HG03060 (cell line): Measurements from ENCODE around the gene PSMG3.
"Not testable (repeated sequence)": the region's sequence is repeated elsewhere in the genome, so short reads cannot be mapped to it uniquely, and the experiment has no call there.

Experiments
- ATAC-seq: cut with Tn5 transposase; IDR thresholded peaks from one replicate; pipeline ENCODE4 v1.9.1; 2021; ENCODE audit warnings: low read depth, moderate number of reproducible peaks; ENCODE audit not compliant: unreplicated experiment

PSMG3 gene

GRCh38 chr7:1536455-1536742, 33.4 kb downstream of the PSMG3 start:
- ATAC-seq: no peak

GRCh38 chr7:1535701-1536454, 34.0 kb downstream of the PSMG3 start:
- no peak for ATAC-seq

DNA sequence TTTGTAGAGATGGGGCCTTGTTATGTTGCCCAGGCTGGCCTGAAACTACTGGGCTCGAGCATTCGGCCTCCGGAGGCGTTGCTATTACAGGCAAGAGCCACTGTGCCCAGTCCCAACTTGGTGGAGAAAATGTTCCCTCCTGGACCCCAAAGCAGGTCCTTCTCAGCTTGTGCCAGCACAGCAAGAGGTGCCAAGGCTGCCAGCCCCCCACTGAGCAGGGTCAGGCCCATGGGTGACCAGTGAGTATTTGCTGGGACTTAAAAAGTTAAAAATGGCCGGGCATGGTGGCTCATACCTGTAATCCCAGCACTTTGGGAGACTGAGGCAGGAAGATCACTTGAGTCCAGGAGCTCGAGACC, 34.8 kb downstream of the PSMG3 start:
- no peak for ATAC-seq

- no peak for ATAC-seq
Measured at GRCh38 chr7:1534330-1535099, 35.3 kb downstream of the PSMG3 start.

DNA sequence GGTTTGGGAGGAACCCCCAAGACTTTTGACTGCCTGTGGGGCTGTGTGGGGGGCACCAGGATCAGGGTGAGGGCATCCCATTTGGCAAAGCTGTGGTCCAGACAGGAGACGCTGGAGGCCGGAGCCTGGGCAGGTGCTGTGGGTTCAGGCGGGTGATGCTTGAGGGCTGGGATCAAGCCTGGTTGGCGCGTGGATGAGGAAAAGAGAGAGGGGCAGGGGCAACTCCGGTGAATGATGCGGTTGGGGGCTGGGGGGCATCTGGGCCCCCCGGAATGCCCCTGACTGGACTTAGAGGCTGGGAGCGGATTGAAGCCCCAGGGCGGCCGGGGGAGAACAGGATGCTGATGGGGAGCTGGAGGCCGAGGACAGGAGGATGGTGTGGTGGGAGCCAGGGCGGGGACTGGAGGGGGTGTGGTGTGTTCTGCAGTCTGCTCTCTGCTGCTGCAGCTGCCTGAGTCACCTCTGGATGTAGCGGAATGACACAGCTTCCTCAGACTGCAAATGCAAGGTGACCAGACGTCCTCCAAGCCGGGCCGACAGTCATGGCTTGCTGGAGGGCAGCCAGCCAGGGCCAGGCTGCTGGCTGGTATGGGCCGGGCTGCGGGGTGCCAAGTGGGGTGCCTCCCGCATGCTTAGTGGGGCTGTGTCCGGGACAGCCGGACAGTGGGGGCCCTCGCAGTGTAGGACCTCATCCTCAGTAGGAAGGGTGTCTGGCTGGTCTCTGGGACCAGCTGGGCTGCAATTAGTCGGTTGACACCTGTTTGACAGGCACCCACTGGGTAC, 36.1 kb downstream of the PSMG3 start:
- ATAC-seq: no peak

GRCh38 chr7:1533255-1533546, 36.6 kb downstream of the PSMG3 start:
- no peak for ATAC-seq

- no peak for ATAC-seq
Measured at GRCh38 chr7:1532456-1533254, 37.2 kb downstream of the PSMG3 start.

- no peak for ATAC-seq
Measured at GRCh38 chr7:1531979-1532455, 37.8 kb downstream of the PSMG3 start.

- ATAC-seq: no peak
Measured at GRCh38 chr7:1531263-1531978, 38.4 kb downstream of the PSMG3 start.

- no peak for ATAC-seq
Measured at GRCh38 chr7:1530946-1531262, 38.9 kb downstream of the PSMG3 start.

DNA sequence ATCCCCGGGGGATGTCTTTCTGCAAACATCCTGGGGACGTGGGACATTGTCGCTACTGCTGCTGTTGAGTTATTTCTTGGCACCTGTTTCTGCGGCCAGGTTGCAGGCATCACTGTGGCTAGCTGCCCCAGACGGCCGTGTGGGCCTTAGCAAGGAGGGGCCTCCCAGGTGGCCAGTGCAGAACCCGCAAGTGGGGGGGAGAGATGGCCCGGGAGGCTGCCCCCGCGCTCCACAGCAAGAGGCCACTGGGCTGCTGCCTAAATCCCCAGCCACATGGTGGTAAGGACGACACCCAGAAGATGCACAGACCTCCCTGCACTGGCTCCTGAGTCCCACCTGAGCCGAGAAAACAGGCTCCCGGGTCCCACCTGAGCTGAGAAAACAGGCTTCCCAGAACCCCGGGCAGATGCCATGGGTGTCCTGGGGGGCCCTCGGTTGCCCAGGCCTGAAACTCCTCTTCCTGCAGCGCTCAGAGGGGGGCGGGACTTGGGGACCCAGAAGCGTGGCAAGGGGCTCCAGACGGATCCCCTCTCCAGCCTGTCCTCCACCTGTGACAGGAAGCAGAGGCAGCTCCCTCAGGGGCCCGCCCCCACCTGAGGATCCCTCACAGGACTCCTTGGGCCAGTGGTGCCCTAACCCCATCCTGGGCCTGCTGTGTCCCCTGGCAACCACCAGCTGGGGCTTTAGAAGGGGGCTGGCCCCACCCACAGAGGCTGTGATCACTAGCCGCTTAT, 40.3 kb downstream of the PSMG3 start:
- ATAC-seq: no peak

GRCh38 chr7:1526271-1526754, 43.5 kb downstream of the PSMG3 start:
- ATAC-seq: no peak

DNA sequence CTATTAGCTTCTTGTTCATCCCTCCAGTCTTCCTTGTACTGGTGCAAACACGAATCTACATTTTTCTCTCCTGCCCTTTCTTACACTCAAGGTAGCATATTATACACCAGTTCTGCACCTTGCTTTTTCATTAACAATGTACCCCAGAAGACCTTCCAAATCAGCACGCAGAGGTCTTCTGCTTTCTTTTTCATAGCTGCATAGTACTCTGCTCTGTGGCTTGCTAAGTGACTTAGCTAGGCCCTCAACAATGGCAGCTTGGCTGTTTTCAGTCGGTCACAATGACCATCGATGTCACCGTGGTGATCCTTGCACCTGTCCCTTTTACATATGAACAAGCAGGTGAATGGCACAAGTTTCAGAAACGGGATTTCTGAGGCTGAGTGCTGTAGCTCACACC, 44.4 kb downstream of the PSMG3 start:
- ATAC-seq: no peak

- ATAC-seq: no peak
Measured at GRCh38 chr7:1523844-1524243, 46.0 kb downstream of the PSMG3 start.

DNA sequence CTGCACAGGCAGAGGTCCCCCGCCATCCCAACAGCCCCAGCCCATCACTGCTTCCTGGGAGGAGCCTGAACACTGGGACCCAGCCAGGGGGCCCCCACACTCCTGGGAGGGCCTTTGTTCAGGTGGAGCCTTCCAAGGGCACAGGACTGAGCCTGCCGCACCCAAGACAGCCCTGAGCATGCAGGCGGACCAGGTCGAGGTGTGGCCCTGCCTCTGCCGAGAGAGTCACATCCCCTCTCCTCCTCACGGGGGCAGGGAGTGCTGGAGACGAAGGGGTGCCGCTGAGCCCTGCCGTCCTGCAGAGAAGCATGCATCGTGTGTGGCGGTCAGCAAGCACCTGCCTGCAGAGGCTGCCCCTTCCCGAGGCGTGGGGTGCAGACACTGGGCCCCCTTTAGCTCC, 46.6 kb downstream of the PSMG3 start:
- ATAC-seq: no peak

- no peak for ATAC-seq
Measured at GRCh38 chr7:1521456-1521855, 48.4 kb downstream of the PSMG3 start.

DNA sequence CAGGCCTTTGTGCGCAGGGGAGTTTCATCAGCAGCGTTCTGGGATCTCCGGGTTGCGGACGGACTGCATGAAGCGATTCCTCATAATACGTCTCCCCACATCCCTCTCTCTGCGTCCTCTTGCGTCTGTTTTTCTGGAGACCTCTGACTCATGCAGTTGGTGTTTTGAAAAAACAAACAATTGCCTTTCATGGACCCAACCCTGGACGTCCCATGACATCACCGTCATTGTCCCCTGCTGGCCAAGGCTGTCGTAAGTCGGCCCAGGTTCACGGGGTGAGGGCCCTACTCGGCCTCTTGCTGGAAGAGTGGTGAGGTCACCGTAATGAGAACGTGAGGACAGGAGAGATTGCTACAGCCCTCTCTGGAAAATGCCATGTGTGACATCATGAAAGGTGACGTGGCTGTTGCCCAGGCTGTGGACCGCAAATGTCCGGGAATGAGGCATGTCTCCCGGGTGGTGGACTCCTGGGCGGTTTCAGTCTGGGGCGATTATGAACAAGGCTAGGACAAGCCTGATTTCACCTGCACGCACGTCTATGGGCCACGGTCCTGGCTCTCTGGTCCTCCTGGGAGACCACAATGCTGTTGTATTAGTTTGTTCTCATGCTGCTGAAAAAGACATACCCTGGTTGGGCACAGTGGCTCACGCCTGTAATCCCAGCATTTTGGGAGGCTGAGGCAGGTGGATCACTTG, 49.1 kb downstream of the PSMG3 start:
- ATAC-seq: no peak

DNA sequence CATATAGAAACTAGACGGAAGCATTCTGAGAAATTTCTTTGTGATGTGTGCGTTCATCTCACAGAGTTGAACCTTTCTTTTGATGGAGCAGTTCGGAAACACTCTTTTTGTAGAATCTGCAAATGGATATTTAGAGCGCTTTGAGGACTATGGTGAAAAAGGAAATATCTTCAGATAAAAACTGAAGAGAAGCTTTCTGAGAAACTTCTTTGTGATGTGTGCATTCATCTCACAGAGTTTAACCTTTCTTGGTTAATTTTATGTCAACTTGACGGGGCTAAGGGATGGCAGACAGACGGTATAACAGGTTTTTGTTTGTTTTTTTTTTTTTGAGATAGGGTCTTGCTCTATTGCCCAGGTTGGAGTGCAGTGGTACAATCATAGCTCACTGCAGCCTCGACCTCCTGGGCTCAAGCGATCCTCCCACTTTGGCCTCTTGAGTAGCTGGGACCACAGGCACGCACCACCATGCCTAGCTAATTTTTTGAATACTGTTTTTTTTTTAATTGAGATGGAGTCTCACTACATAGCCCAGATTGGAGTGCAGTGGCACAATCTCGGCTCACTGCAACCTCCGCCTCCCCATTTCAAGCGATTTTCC, 50.4 kb downstream of the PSMG3 start:
- not testable (repeated sequence) for ATAC-seq
